HPDE6-E6E7 (cell line): ENCODE results near the gene TRPM2.

Source experiments
- DNase-seq: peaks from one replicate; pipeline ENCODE4 v3.0.0; 2011; ENCODE audit warnings: missing footprints; ENCODE audit errors: extremely low spot score

Gene TRPM2

GRCh38 chr21:44483288-44484237, 130.1 kb downstream of the TRPM2 start:
- DNase-seq: no peak

GRCh38 chr21:44484498-44485253, 131.3 kb downstream of the TRPM2 start:
- DNase-seq: no peak

DNA sequence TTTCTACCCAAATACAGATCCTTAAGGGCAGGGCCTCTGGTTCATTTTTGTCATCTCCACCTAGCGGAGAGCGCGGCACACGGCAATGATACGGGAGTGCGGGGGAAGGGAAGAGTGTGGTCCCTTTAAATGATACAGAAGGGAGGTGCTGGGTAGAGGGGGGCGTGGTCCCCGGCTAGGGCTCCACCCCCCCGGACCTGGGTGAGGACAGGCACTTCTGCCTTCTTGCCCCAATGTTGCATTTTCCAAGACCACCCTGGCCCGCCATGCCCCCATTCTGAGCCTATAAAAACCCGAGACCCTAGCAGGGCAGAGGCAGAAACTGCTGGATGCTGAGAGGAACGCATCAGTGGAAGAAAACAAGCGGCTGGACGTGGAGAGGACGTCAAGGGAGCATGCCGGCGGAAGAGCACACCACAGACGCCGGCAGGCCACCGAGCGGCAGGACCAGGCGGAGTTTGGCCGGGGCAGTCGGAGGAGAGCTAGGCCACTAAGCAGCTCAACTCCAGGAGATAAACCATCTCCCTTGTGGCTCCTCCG, 131.9 kb downstream of the TRPM2 start:
- no peak for DNase-seq

- no peak for DNase-seq
Observed at GRCh38 chr21:44485796-44486195, 132.4 kb downstream of the TRPM2 start.

DNA sequence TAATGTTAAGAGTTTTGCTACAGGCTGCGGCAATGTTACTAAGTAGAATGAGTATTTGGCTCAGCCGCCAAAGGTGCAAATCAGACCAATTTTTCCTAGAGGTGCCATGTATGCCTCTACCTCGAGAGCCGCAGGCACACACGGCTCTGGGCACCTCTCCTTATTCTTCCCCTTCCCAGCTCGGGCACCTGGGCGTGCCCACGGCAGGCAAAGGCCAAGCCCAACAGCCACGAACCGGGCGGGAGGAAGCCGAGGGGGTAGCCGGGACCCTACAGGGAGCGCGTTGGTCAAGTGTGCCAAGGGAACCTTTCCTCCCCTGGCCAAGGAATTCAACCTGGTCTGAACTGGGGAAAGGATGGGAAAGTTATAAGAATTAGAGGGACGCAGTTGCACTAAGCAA, 132.9 kb downstream of the TRPM2 start:
- DNase-seq: no peak

- no peak for DNase-seq
Observed at GRCh38 chr21:44487831-44488230, 134.4 kb downstream of the TRPM2 start.

DNA sequence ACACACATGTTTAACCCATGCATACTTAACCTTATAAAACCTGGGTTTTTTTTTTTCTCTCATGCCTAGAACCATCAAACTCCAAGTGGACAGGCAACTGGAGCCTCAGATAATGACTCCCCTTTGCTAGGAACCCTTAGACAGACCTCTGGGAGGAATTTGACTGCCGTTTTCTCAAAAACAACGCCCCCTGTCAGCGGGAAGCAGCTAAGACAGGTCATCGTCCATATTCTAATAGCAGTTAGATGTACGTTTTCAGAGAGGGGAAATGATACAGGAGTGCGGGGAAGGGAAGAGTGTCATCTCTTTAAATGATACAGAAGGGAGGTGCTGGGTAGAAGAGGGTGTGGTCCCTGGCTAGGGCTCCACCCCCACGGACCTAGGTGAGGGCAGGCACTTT, 136.5 kb downstream of the TRPM2 start:
- no peak for DNase-seq

GRCh38 chr21:44490405-44490804, 137.0 kb downstream of the TRPM2 start:
- DNase-seq: no peak

GRCh38 chr21:44490816-44491215, 137.4 kb downstream of the TRPM2 start:
- DNase-seq: no peak
